ENCODE measurements around the gene SLC5A7.

Gene SLC5A7

GRCh38 chr2:107984707-107985106 is 1.6 kb upstream of the SLC5A7 start:
- Histone ChIP-seq H2AFZ (ENCODE audit: low read depth, low read length, severe bottlenecking) (no peak overlapping the region), H3K9me3 (ENCODE audit: insufficient read depth, low read length) (no peaks in the 10 kb centered on the region), H3K79me2 (ENCODE audit: insufficient read depth, low read length) (no peaks in the 10 kb centered on the region), H3K27ac (ENCODE audit: low read depth, low read length) (no peak overlapping the region), H3K27me3 (ENCODE audit: low read length) (no peaks in the 10 kb centered on the region), H3K9ac (ENCODE audit: low read length) (no peak overlapping the region), H3F3A (ENCODE audit: insufficient read depth) (no peaks in the 10 kb centered on the region), H3K4me2 (ENCODE audit: low read depth, low read length, poor library complexity, severe bottlenecking) (no peak overlapping the region), H3K4me3 (ENCODE audit: insufficient read depth, low read length, poor library complexity, severe bottlenecking) (no peak overlapping the region), H3K9me2 (replicated peaks; ENCODE audit: insufficient read depth, low read length) (no peaks in the 10 kb centered on the region), H3K36me3 (ENCODE audit: low read length) (no peaks in the 10 kb centered on the region), H4K20me1 (ENCODE audit: low read depth, low read length) (no peaks in the 10 kb centered on the region)
- TF ChIP-seq CTCF (IDR thresholded peaks at IDR 0.05; ENCODE audit: insufficient read depth, low read length, poor library complexity, severe bottlenecking) (no peak), EZH2phosphoT487 (conservative IDR thresholded peaks at IDR 0.05; ENCODE audit: low read length) (no peak)

- Histone ChIP-seq H2AFZ (ENCODE audit: low read depth, low read length, severe bottlenecking) (no peak overlapping the region), H3F3A (ENCODE audit: insufficient read depth) (no peaks in the 10 kb centered on the region), H3K4me2 (ENCODE audit: low read depth, low read length, poor library complexity, severe bottlenecking) (no peak overlapping the region), H3K79me2 (ENCODE audit: insufficient read depth, low read length) (no peaks in the 10 kb centered on the region), H3K36me3 (ENCODE audit: low read length) (no peaks in the 10 kb centered on the region), H4K20me1 (ENCODE audit: low read depth, low read length) (no peaks in the 10 kb centered on the region), H3K9me3 (ENCODE audit: insufficient read depth, low read length) (no peaks in the 10 kb centered on the region), H3K27me3 (ENCODE audit: low read length) (no peaks in the 10 kb centered on the region), H3K27ac (ENCODE audit: low read depth, low read length) (no peak overlapping the region), H3K9me2 (replicated peaks; ENCODE audit: insufficient read depth, low read length) (no peaks in the 10 kb centered on the region), H3K4me3 (ENCODE audit: insufficient read depth, low read length, poor library complexity, severe bottlenecking) (no peak overlapping the region), H3K9ac (ENCODE audit: low read length) (no peak overlapping the region)
- no peak for TF ChIP-seq CTCF (IDR thresholded peaks at IDR 0.05; ENCODE audit: insufficient read depth, low read length, poor library complexity, severe bottlenecking)
- TF ChIP-seq EZH2phosphoT487 (conservative IDR thresholded peaks at IDR 0.05; ENCODE audit: low read length) = no peak
Measured at GRCh38 chr2:107988108-107988507, 1.8 kb downstream of the SLC5A7 start.

DNA sequence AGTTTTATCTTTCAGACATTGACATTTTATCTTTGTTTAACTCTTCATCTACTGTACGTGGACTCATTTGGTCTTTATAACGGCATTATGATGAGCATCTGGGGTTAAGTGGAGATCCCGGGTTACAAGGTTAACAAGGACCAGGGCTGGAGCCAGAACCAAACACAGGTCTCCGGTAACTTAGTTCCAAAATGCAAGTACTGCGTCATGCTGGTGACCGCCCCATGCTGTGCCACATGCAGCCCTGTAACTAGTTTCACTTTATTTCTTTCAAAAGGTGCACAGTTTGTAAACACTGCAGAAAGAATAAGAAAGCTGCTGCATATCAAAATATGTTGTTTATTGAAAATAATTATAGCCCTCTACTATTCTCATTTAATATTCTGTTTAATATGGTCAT is 3.1 kb downstream of the SLC5A7 start:
- Histone ChIP-seq H3K4me2 (ENCODE audit: low read depth, low read length, poor library complexity, severe bottlenecking) (no peak overlapping the region), H3K9ac (ENCODE audit: low read length) (no peak overlapping the region), H3K9me3 (ENCODE audit: insufficient read depth, low read length) (no peaks in the 10 kb centered on the region), H3K9me2 (replicated peaks; ENCODE audit: insufficient read depth, low read length) (no peaks in the 10 kb centered on the region), H2AFZ (ENCODE audit: low read depth, low read length, severe bottlenecking) (no peak overlapping the region), H3K36me3 (ENCODE audit: low read length) (no peaks in the 10 kb centered on the region), H3K79me2 (ENCODE audit: insufficient read depth, low read length) (no peaks in the 10 kb centered on the region), H3F3A (ENCODE audit: insufficient read depth) (no peaks in the 10 kb centered on the region), H3K27me3 (ENCODE audit: low read length) (no peaks in the 10 kb centered on the region), H3K4me3 (ENCODE audit: insufficient read depth, low read length, poor library complexity, severe bottlenecking) (no peak overlapping the region), H4K20me1 (ENCODE audit: low read depth, low read length) (no peaks in the 10 kb centered on the region), H3K27ac (ENCODE audit: low read depth, low read length) (no peak overlapping the region)
- TF ChIP-seq EZH2phosphoT487 (conservative IDR thresholded peaks at IDR 0.05; ENCODE audit: low read length) (no peak), CTCF (IDR thresholded peaks at IDR 0.05; ENCODE audit: insufficient read depth, low read length, poor library complexity, severe bottlenecking) (no peak)

- Histone ChIP-seq H3K9me3 (ENCODE audit: insufficient read depth, low read length) (no peaks in the 10 kb centered on the region), H3K4me3 (ENCODE audit: insufficient read depth, low read length, poor library complexity, severe bottlenecking) (no peak overlapping the region), H3K79me2 (ENCODE audit: insufficient read depth, low read length) (no peaks in the 10 kb centered on the region), H3K9me2 (replicated peaks; ENCODE audit: insufficient read depth, low read length) (no peaks in the 10 kb centered on the region), H4K20me1 (ENCODE audit: low read depth, low read length) (no peaks in the 10 kb centered on the region), H3K27me3 (ENCODE audit: low read length) (no peaks in the 10 kb centered on the region), H3K9ac (ENCODE audit: low read length) (no peak overlapping the region), H2AFZ (ENCODE audit: low read depth, low read length, severe bottlenecking) (no peak overlapping the region), H3K4me2 (ENCODE audit: low read depth, low read length, poor library complexity, severe bottlenecking) (no peak overlapping the region), H3F3A (ENCODE audit: insufficient read depth) (no peaks in the 10 kb centered on the region), H3K36me3 (ENCODE audit: low read length) (no peaks in the 10 kb centered on the region), H3K27ac (ENCODE audit: low read depth, low read length) (no peak overlapping the region)
- no peak for TF ChIP-seq CTCF (IDR thresholded peaks at IDR 0.05; ENCODE audit: insufficient read depth, low read length, poor library complexity, severe bottlenecking)
Measured at GRCh38 chr2:107990718-107991117, 4.4 kb downstream of the SLC5A7 start.
